ENCODE data around the gene FYB1. TPM values are rescaled to one million over a fixed set of nuclear protein-coding genes. Genes with fewer than 3 reads are reported as not detected.

Gene FYB1
- total RNA-seq, 1 experiment from 2014 or later, result not detected

DNA sequence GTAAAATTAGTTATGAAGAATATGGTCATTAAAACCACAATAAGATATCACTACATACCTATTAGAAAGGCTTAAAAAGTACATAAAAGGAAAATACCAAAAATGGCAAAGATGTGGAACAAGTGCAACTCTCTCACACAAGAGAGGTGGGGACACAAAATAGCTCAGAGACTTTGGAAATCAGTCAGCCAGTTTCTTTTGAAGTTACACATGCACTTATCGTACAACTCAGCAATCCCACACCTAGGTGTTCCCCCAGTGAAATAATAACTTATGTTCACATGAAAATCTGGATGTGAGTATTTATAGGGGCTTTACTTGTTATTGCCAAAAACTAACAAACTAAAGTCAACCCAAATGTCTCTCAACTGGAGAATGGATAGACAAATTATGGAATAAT is 135.4 kb downstream of the FYB1 start:
- Histone ChIP-seq H3K4me1 (ENCODE audit: insufficient read depth, low read length, poor library complexity, severe bottlenecking) (no peaks in the 10 kb centered on the region), H3K4me3 (ENCODE audit: low read depth, low read length, poor library complexity, severe bottlenecking) (no peak overlapping the region), H3K36me3 (ENCODE audit: insufficient read depth, low read length, poor library complexity, severe bottlenecking) (no peaks in the 10 kb centered on the region), H3K27me3 (replicated peaks; ENCODE audit: insufficient read depth, low read depth, low read length, poor library complexity) (no peaks in the 10 kb centered on the region), H3K9me3 (ENCODE audit: low read depth, low read length, poor library complexity, severe bottlenecking) (no peaks in the 10 kb centered on the region), H3K27ac (ENCODE audit: low read depth, low read length, poor library complexity, severe bottlenecking) (no peak overlapping the region)
- TF ChIP-seq EZH2 (IDR thresholded peaks at IDR 0.05; ENCODE audit: borderline replicate concordance, low read depth, low read length, poor library complexity, severe bottlenecking), result no peak
- TF ChIP-seq, protein P1, sequence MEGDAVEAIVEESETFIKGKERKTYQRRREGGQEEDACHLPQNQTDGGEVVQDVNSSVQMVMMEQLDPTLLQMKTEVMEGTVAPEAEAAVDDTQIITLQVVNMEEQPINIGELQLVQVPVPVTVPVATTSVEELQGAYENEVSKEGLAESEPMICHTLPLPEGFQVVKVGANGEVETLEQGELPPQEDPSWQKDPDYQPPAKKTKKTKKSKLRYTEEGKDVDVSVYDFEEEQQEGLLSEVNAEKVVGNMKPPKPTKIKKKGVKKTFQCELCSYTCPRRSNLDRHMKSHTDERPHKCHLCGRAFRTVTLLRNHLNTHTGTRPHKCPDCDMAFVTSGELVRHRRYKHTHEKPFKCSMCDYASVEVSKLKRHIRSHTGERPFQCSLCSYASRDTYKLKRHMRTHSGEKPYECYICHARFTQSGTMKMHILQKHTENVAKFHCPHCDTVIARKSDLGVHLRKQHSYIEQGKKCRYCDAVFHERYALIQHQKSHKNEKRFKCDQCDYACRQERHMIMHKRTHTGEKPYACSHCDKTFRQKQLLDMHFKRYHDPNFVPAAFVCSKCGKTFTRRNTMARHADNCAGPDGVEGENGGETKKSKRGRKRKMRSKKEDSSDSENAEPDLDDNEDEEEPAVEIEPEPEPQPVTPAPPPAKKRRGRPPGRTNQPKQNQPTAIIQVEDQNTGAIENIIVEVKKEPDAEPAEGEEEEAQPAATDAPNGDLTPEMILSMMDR (conservative IDR thresholded peaks at IDR 0.05; ENCODE audit: low read depth, low read length), result no peak
- CTCF ChIA-PET, result no interaction called here
- POLR2A ChIA-PET (ENCODE audit: low non-redundant PET), result no interaction called here
- BruUV-seq (replicated peaks), result no TSS peak
- no peak for DNase-seq (ENCODE audit: low spot score)
- intact Hi-C loops (cut with micrococcal nuclease; ENCODE audit: unreplicated experiment), result loop anchor here (10.0 kb wide), 1 partner anchor 639 kb away; no protein-coding TSS in a partner anchor

DNA sequence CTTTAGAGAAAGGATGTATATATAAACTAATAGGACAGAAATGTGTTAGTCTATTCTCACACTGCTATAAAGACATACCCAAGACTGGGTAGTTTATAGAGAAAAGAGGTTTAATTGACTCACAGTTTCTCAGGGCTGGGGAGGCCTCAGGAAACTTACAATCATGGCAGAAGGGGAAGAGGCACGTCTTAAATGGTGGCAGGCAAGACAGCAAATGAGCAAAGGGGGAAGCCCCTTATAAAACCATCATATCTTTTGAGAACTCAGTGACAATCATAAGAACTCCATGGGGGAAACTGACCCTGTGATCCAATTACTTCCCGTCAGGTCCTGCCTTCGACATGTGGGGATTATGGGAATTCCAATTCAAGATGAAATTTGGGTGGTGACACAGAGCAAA is 136.4 kb downstream of the FYB1 start:
- Histone ChIP-seq H3K27ac (ENCODE audit: low read depth, low read length, poor library complexity, severe bottlenecking) (no peak overlapping the region), H3K9me3 (ENCODE audit: low read depth, low read length, poor library complexity, severe bottlenecking) (no peaks in the 10 kb centered on the region), H3K36me3 (ENCODE audit: insufficient read depth, low read length, poor library complexity, severe bottlenecking) (no peaks in the 10 kb centered on the region), H3K4me1 (ENCODE audit: insufficient read depth, low read length, poor library complexity, severe bottlenecking) (no peaks in the 10 kb centered on the region), H3K4me3 (ENCODE audit: low read depth, low read length, poor library complexity, severe bottlenecking) (no peak overlapping the region), H3K27me3 (replicated peaks; ENCODE audit: insufficient read depth, low read depth, low read length, poor library complexity) (no peaks in the 10 kb centered on the region)
- BruUV-seq (replicated peaks), result no TSS peak
- intact Hi-C loops (cut with micrococcal nuclease; ENCODE audit: unreplicated experiment), result loop anchor here (10.0 kb wide), 1 partner anchor 638 kb away; no protein-coding TSS in a partner anchor
- ChIA-PET POLR2A (ENCODE audit: low non-redundant PET) (no interaction called here), CTCF (no interaction called here)
- no peak for DNase-seq (ENCODE audit: low spot score)
- no peak for TF ChIP-seq EZH2 (IDR thresholded peaks at IDR 0.05; ENCODE audit: borderline replicate concordance, low read depth, low read length, poor library complexity, severe bottlenecking)
- TF ChIP-seq, protein P1 (conservative IDR thresholded peaks at IDR 0.05; ENCODE audit: low read depth, low read length), result no peak

DNA sequence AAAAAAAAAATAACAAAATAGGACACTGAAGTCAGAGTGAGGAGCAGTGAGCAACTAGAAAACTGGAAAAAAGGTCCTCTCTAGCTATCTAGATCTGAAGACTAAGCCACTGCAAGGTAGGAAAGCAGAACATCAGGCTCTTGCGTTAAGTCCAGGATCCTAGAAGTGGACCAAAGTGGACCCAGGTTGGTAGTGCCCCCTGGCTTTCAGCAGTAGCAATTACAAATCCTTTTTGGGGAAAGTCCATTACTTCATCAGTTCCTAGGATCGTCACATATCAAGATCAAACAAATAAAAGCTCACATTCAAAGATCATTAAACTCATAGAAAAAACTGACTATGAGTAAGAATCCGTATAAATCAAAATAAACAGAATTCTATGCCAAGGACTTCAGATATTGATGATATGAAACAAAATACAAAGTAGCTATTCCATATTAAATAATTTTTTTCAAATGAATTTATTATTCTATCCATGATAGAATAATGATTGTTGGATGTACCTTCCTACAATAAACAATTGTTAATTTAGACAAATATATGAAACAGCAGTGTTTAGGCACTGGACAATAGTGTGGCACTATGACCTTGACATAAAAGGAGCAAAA is 138.7 kb downstream of the FYB1 start:
- intact Hi-C loops (cut with micrococcal nuclease; ENCODE audit: unreplicated experiment), result loop anchor here (10.0 kb wide), 1 partner anchor 636 kb away; no protein-coding TSS in a partner anchor
- peak; percentile 67 for DNase-seq (ENCODE audit: low spot score)
- Histone ChIP-seq H3K4me3 (ENCODE audit: low read depth, low read length, poor library complexity, severe bottlenecking) (no peak overlapping the region), H3K4me1 (ENCODE audit: insufficient read depth, low read length, poor library complexity, severe bottlenecking) (peaks cover 5% of the 10 kb centered on the region), H3K27me3 (replicated peaks; ENCODE audit: insufficient read depth, low read depth, low read length, poor library complexity) (no peaks in the 10 kb centered on the region), H3K36me3 (ENCODE audit: insufficient read depth, low read length, poor library complexity, severe bottlenecking) (no peaks in the 10 kb centered on the region), H3K27ac (ENCODE audit: low read depth, low read length, poor library complexity, severe bottlenecking) (no peak overlapping the region), H3K9me3 (ENCODE audit: low read depth, low read length, poor library complexity, severe bottlenecking) (no peaks in the 10 kb centered on the region)
- no TSS peak for BruUV-seq (replicated peaks)
- CTCF ChIA-PET, result interaction anchor here (0.6 to 1.7 kb wide), 3 partner anchors 44 to 639 kb away, joined by 3 to 13 read pairs (median 3); no protein-coding TSS in a partner anchor
- TF ChIP-seq, protein P1 (conservative IDR thresholded peaks at IDR 0.05; ENCODE audit: low read depth, low read length), result peak; percentile 90
- TF ChIP-seq EZH2 (IDR thresholded peaks at IDR 0.05; ENCODE audit: borderline replicate concordance, low read depth, low read length, poor library complexity, severe bottlenecking), result no peak
- POLR2A ChIA-PET (ENCODE audit: low non-redundant PET), result no interaction called here

Data from A673 (cell line).